Measurements from ENCODE around the gene DHX29.
A peak's percentile ranks its signal among the peaks of the same experiment; 100 is the strongest.

The DHX29 gene

GRCh38 chr5:55231029-55231918 lies 76.2 kb downstream of the DHX29 start:
- H3K4me3 Mint-ChIP-seq: peak overlapping the region; percentile 85
- no peaks in the 10 kb centered on the region for H3K9me3 Mint-ChIP-seq (ENCODE audit: low read depth)
- no peak overlapping the region for H3K27ac Mint-ChIP-seq
- peaks cover 34% of the 10 kb centered on the region for H3K4me1 Mint-ChIP-seq (ENCODE audit: low read depth)
- peaks cover 61% of the 10 kb centered on the region for H3K27me3 Mint-ChIP-seq
- H3K36me3 Mint-ChIP-seq: no peaks in the 10 kb centered on the region

- peaks cover 37% of the 10 kb centered on the region for H3K4me1 Mint-ChIP-seq (ENCODE audit: low read depth)
- H3K4me3 Mint-ChIP-seq: no peak overlapping the region
- no peaks in the 10 kb centered on the region for H3K36me3 Mint-ChIP-seq
- H3K27ac Mint-ChIP-seq: no peak overlapping the region
- H3K9me3 Mint-ChIP-seq (ENCODE audit: low read depth): no peaks in the 10 kb centered on the region
- H3K27me3 Mint-ChIP-seq: peaks cover 67% of the 10 kb centered on the region
These were observed 77.3 kb downstream of the DHX29 start for GRCh38 chr5:55230086-55230629.

GRCh38 chr5:55227664-55228430 lies 79.6 kb downstream of the DHX29 start:
- no peaks in the 10 kb centered on the region for H3K36me3 Mint-ChIP-seq
- peaks cover 44% of the 10 kb centered on the region for H3K4me1 Mint-ChIP-seq (ENCODE audit: low read depth)
- H3K4me3 Mint-ChIP-seq: peak overlapping the region; percentile 76
- no peak overlapping the region for H3K27ac Mint-ChIP-seq
- peaks cover 73% of the 10 kb centered on the region for H3K27me3 Mint-ChIP-seq
- no peaks in the 10 kb centered on the region for H3K9me3 Mint-ChIP-seq (ENCODE audit: low read depth)

GRCh38 chr5:55226934-55227663 lies 80.4 kb downstream of the DHX29 start, which contains the start of gene MCIDAS:
TSS of gene MCIDAS (minus strand) at chr5:55227315. CDS start at chr5:55227138, 177 bp downstream.
- H3K4me3 Mint-ChIP-seq: peak within 1 kb of the TSS; percentile 76
- H3K27ac Mint-ChIP-seq: no peak within 1 kb of the TSS
- peaks cover 42% of the 10 kb centered on the region for H3K4me1 Mint-ChIP-seq (ENCODE audit: low read depth)
- no peaks in the 10 kb centered on the region for H3K36me3 Mint-ChIP-seq
- no peaks in the 10 kb centered on the region for H3K9me3 Mint-ChIP-seq (ENCODE audit: low read depth)
- H3K27me3 Mint-ChIP-seq: peaks cover 76% of the 10 kb centered on the region

GRCh38 chr5:55226027-55226933 lies 81.2 kb downstream of the DHX29 start:
- Mint-ChIP-seq H3K9me3 (ENCODE audit: low read depth) (no peaks in the 10 kb centered on the region), H3K36me3 (peaks cover under 1% of the 10 kb centered on the region), H3K4me3 (peak overlapping the region; percentile 63), H3K4me1 (ENCODE audit: low read depth) (peaks cover 36% of the 10 kb centered on the region), H3K27me3 (peaks cover 73% of the 10 kb centered on the region), H3K27ac (no peak overlapping the region)

- Mint-ChIP-seq H3K9me3 (ENCODE audit: low read depth) (no peaks in the 10 kb centered on the region), H3K4me3 (no peak overlapping the region), H3K27me3 (peaks cover 69% of the 10 kb centered on the region), H3K27ac (no peak overlapping the region), H3K4me1 (ENCODE audit: low read depth) (peaks cover 38% of the 10 kb centered on the region), H3K36me3 (peaks cover 2% of the 10 kb centered on the region)
These were observed 82.1 kb downstream of the DHX29 start for GRCh38 chr5:55225346-55225745.

DNA sequence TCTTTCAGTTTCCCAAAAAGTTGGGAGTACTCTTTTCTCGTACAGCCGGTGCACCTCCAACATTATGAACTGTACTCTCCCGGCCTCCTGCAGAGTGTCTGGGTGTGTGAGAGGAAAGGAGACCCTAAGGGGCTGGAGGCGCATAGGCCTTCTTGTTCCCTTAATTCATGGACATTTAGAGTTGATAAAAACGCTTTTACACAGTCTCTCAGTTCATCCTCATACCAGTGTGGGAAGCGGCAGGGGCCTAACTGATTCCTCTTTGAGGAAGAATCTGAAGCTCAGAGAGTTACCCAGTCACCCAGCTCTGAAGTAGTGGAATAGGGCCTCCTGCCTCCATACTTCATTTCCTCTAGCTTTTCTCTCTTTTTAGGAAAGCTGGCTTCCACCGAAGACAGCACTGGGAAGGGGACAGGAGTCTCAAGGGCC lies 83.7 kb downstream of the DHX29 start:
- Mint-ChIP-seq H3K4me3 (peak overlapping the region; percentile 32), H3K27ac (no peak overlapping the region), H3K4me1 (ENCODE audit: low read depth) (peaks cover 41% of the 10 kb centered on the region), H3K36me3 (peaks cover 2% of the 10 kb centered on the region), H3K9me3 (ENCODE audit: low read depth) (no peaks in the 10 kb centered on the region), H3K27me3 (peaks cover 60% of the 10 kb centered on the region)

GRCh38 chr5:55222985-55223811 lies 84.3 kb downstream of the DHX29 start:
- Mint-ChIP-seq H3K27me3 (peaks cover 57% of the 10 kb centered on the region), H3K4me1 (ENCODE audit: low read depth) (peaks cover 41% of the 10 kb centered on the region), H3K36me3 (peaks cover 2% of the 10 kb centered on the region), H3K4me3 (peak overlapping the region; percentile 32), H3K9me3 (ENCODE audit: low read depth) (no peaks in the 10 kb centered on the region), H3K27ac (no peak overlapping the region)

DNA sequence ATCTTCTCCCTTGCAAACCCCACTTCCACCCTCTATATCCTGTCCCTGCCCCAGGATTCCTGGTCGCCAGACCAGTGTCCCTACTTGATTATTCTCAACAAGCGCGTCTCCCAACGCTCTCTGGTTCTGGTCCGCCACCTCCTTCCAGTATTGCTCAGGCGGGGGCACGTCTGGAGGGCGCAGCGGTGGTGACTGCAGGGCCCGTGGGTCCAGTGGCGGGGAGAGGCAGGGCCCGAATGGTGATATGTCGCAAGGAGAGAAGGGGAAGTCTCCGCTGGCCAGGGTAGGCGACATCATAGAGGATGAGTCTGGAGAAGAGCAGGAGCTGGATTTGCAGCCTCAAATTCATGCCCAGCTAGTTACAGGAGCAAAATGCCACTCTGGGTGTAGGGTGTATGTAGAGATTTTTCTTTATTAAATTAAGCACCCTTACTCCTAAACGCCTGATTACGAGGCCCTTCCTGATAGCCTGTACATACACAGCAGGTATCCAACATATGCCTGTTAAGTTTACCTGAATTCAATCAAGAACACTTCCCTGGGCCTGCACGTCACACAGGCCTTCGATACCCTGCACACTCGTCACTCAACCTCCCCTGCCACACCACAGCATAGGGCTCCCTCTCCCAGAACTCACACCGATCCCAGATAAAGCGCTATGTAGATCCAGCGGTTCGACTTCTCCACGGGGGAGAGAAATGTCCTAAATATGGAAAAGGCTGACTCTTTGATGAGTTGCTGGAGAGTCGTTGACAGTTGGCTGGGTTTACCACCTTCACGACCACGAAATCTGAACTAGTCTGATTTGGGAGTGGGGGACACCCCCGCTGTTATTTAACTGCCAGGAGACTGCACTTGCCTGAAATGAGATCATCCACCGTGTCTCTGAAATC lies 85.2 kb downstream of the DHX29 start:
- no peak overlapping the region for H3K27ac Mint-ChIP-seq
- peaks cover 2% of the 10 kb centered on the region for H3K36me3 Mint-ChIP-seq
- peak overlapping the region; percentile 14 for H3K4me3 Mint-ChIP-seq
- H3K9me3 Mint-ChIP-seq (ENCODE audit: low read depth): no peaks in the 10 kb centered on the region
- peaks cover 51% of the 10 kb centered on the region for H3K27me3 Mint-ChIP-seq
- peaks cover 34% of the 10 kb centered on the region for H3K4me1 Mint-ChIP-seq (ENCODE audit: low read depth)

- Mint-ChIP-seq H3K4me1 (ENCODE audit: low read depth) (peaks cover 29% of the 10 kb centered on the region), H3K36me3 (peaks cover 2% of the 10 kb centered on the region), H3K27me3 (peaks cover 50% of the 10 kb centered on the region), H3K9me3 (ENCODE audit: low read depth) (no peaks in the 10 kb centered on the region), H3K27ac (no peak overlapping the region), H3K4me3 (peak overlapping the region; percentile 79)
These were observed 86.9 kb downstream of the DHX29 start for GRCh38 chr5:55220433-55221185.

DNA sequence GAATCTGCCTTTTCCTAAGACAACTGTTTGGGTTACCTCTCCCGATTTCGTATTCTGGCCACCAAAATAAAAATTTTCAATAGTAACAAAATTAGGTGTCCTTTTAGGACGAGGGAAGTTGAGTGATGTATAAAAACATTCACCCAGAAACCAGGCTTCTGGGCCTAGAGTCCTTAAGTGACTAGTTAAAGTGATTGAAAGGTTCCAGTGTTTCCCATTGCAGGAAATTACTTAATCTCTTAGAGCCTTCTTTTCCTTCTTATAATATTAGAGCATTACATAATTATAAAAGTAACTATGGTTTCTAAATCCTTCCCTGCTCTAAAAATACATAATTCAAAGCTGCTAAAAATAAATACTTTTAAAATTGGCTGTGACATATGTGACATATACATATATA lies 87.7 kb downstream of the DHX29 start:
- Mint-ChIP-seq H3K36me3 (peaks cover 2% of the 10 kb centered on the region), H3K27ac (no peak overlapping the region), H3K4me3 (peak overlapping the region; percentile 79), H3K9me3 (ENCODE audit: low read depth) (no peaks in the 10 kb centered on the region), H3K27me3 (peaks cover 42% of the 10 kb centered on the region), H3K4me1 (ENCODE audit: low read depth) (peaks cover 29% of the 10 kb centered on the region)

- H3K4me3 Mint-ChIP-seq: no peak overlapping the region
- H3K4me1 Mint-ChIP-seq (ENCODE audit: low read depth): peaks cover 26% of the 10 kb centered on the region
- no peak overlapping the region for H3K27ac Mint-ChIP-seq
- H3K27me3 Mint-ChIP-seq: peaks cover 36% of the 10 kb centered on the region
- no peaks in the 10 kb centered on the region for H3K9me3 Mint-ChIP-seq (ENCODE audit: low read depth)
- peaks cover 2% of the 10 kb centered on the region for H3K36me3 Mint-ChIP-seq
These were observed 88.5 kb downstream of the DHX29 start for GRCh38 chr5:55218967-55219366.
